Transverse colon (tissue), 4 donors: ENCODE results near the gene RIMS1. TPM values are rescaled to one million over a fixed set of nuclear protein-coding genes. Genes with fewer than 3 reads are reported as not detected.

Source experiments
- DNase-seq: peaks from one replicate; pipeline ENCODE4 v3.0.0-alpha.2; 2019
- H3K27ac ChIP-seq, 4 donors: fragments of 200-600 bp; sonication (generic); 2 replicates each; pipeline ENCODE4 v1.5.1; 2016 to 2018; ENCODE audit warnings: inconsistent platforms in 4 of 4
- H3K27me3 ChIP-seq: fragments of 200-600 bp; sonication (generic); 2 replicates; pipeline ENCODE4 v1.5.1; 2017; ENCODE audit warnings: inconsistent platforms
- H3K36me3 ChIP-seq, 4 donors: fragments of 200-600 bp; sonication (generic); 2 replicates each; pipeline ENCODE4 v1.5.1; 2017 to 2019; ENCODE audit warnings: inconsistent platforms in 4 of 4
- H3K4me1 ChIP-seq, 4 donors: fragments of 200-600 bp; sonication (generic); 2 replicates each; pipeline ENCODE4 v1.5.1; 2017 to 2020; ENCODE audit warnings: inconsistent platforms in 4 of 4
- H3K4me3 ChIP-seq, 4 donors: fragments of 200-600 bp; sonication (generic); 1 replicate in 1 of 4; 2 replicates in 3 of 4; pipeline versions ENCODE4 v1.5.1 to v1.6.1; 2017 to 2019; ENCODE audit warnings: inconsistent platforms in 4 of 4
- H3K9me3 ChIP-seq, 2 donors: fragments of 200-600 bp; sonication (generic); 2 replicates each; pipeline ENCODE4 v1.5.1; 2017 to 2019; ENCODE audit warnings: inconsistent platforms in 2 of 2
- EP300 ChIP-seq: sonication (generic); formaldehyde crosslinking; IDR thresholded peaks from one replicate; pipeline ENCODE4 v1.6.1; 2017; ENCODE audit warnings: antibody characterized with exemption, low read depth
- POLR2A ChIP-seq: fragments of 450-650 bp; IDR thresholded peaks from one replicate; pipeline ENCODE4 v1.6.1; 2016; ENCODE audit warnings: antibody characterized with exemption, mild to moderate bottlenecking, moderate library complexity
- POLR2AphosphoS5 ChIP-seq, 3 donors: sonication (generic); formaldehyde crosslinking; IDR thresholded peaks; one replicate each; pipeline ENCODE4 v1.6.1; 2016; ENCODE audit warnings: antibody characterized with exemption in 3 of 3
- WGBS, 2 donors: methylation state at CpG; one replicate each; pipeline ENCODE4 v1.1.5; 2018; ENCODE audit warnings: low coverage in 1 of 2; 5-methylcytosine and 5-hydroxymethylcytosine counted together
- in situ Hi-C, 4 donors: fragments of 200-750 bp; cut with MboI; loops; one replicate each; pipeline versions ENCODE4 v1.15.0 to v1.15.1; 2017; ENCODE audit warnings: low sequenced_read_pairs in 3 of 4, low pct_ligation_motif_present in 1 of 4, low pct_unique_long_range_greater_than_20kb in 1 of 4
- intact Hi-C: fragments of 100-400 bp; cut with DNase I; formaldehyde crosslinking; loops from one replicate; pipeline ENCODE4 v1.15.1; 2023; ENCODE audit warnings: low total_unique reads
- total RNA-seq, 4 donors: library from RNA; depleted of rRNA; stranded (reverse); fragments of >200 nt; gene quantifications; one replicate each; pipeline ENCODE4 v1.1.0, GENCODE V29; 2016
- TF ChIP-seq, protein P1 (sequence below), 5 experiments: fragments of 200-600 bp in 3 of 5; fragments of 450-650 bp in 2 of 5; sonication (generic) in 3 of 5; IDR thresholded peaks; 1 replicate in 2 of 5; 2 replicates in 3 of 5; pipeline ENCODE4 v1.5.1; 2016 to 2017; ENCODE audit warnings: antibody characterized with exemption in 5 of 5, inconsistent platforms in 3 of 5, mild to moderate bottlenecking in 2 of 5, moderate library complexity in 1 of 5

The RIMS1 gene
- total RNA-seq, 4 donors from 2014 or later, result 0.32 to 0.41 TPM; not detected in 2

DNA sequence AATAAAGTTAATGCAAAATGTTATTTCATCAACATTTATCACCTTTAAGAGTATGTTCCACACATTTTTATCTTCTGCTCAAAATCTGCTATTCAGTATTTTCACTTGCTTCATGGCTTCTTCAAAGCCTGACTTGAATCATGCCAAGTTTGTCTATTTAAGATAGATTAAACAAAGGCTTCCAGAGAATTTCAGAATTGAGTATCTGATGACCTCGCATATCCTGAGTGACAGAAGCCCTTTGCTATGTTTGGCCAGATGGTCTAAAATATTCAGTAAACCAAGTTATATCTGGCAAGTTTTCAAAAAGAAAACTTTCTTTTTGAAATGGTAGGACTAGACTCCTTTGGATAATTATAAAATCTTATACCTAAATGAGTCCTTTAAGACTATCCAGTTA, 386.6 kb downstream of the RIMS1 start:
- H3K9me3 ChIP-seq, result no peaks in the 10 kb centered on the region
- DNase-seq, result no peak
- H3K27me3 ChIP-seq, result no peaks in the 10 kb centered on the region
- no peak for TF ChIP-seq POLR2AphosphoS5 (IDR thresholded peaks at IDR 0.05)
- no peak for TF ChIP-seq EP300
- TF ChIP-seq, protein P1, sequence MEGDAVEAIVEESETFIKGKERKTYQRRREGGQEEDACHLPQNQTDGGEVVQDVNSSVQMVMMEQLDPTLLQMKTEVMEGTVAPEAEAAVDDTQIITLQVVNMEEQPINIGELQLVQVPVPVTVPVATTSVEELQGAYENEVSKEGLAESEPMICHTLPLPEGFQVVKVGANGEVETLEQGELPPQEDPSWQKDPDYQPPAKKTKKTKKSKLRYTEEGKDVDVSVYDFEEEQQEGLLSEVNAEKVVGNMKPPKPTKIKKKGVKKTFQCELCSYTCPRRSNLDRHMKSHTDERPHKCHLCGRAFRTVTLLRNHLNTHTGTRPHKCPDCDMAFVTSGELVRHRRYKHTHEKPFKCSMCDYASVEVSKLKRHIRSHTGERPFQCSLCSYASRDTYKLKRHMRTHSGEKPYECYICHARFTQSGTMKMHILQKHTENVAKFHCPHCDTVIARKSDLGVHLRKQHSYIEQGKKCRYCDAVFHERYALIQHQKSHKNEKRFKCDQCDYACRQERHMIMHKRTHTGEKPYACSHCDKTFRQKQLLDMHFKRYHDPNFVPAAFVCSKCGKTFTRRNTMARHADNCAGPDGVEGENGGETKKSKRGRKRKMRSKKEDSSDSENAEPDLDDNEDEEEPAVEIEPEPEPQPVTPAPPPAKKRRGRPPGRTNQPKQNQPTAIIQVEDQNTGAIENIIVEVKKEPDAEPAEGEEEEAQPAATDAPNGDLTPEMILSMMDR (IDR thresholded peaks at IDR 0.05), result no peak
- TF ChIP-seq POLR2A, result no peak
- intact Hi-C loops, result no loop called here
- no peaks in the 10 kb centered on the region for H3K36me3 ChIP-seq
- no peaks in the 10 kb centered on the region for H3K4me1 ChIP-seq
- 44 to 56% methylated on average over 1 of the region's 1 CpG for WGBS, 2 donors
- H3K27ac ChIP-seq, result no peak overlapping the region
- in situ Hi-C loops, result no loop called here
- no peak overlapping the region for H3K4me3 ChIP-seq

DNA sequence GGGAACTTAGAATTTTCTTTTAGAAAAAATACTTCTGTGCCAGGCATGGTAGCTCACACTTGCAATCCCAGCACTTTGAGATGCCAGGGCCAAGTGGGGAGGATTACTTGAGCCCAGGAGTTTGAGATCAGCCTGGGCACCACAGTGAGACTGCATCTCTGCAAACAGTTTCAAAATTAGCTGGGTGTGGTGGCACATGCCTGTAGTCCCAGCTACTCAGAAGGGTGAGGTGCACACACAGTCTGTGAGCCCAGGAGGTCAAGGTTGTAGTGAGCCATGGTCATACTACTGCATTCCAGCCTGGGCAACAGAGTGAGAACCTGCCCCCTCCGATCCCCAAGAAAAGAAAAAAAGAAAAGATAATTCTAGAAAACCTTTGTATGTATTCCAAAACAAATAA, 389.5 kb downstream of the RIMS1 start:
- intact Hi-C loops (no loop called here), in situ Hi-C loops (no loop called here)
- H3K36me3 ChIP-seq, result no peaks in the 10 kb centered on the region
- H3K27ac ChIP-seq, result no peak overlapping the region
- DNase-seq, result no peak
- TF ChIP-seq EP300 (no peak), POLR2AphosphoS5 (IDR thresholded peaks at IDR 0.05) (no peak), POLR2A (no peak)
- TF ChIP-seq, protein P1 (IDR thresholded peaks at IDR 0.05), result no peak
- no peaks in the 10 kb centered on the region for H3K27me3 ChIP-seq
- H3K9me3 ChIP-seq, result no peaks in the 10 kb centered on the region
- H3K4me3 ChIP-seq, result no peak overlapping the region
- no peaks in the 10 kb centered on the region for H3K4me1 ChIP-seq
- 67 to 71% methylated on average over 1 of the region's 1 CpG for WGBS, 2 donors

DNA sequence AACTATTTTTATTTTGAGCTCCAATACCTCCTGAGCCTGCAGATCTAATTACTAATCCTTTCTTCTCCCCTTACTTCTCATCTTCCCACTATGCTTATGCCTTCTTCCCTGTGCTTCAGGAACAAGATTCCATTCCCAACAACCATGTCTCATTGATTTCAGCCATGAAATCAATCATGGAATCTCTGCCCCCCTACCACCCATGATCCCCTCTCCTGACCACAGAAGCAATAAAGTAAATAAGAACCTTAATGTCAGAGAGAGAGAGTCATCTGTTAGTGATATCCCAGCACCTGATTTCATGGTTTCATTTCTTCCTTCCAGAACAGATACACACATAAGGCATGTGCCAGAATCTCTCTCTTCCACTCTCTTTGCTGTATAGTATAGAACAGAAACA, 395.9 kb downstream of the RIMS1 start:
- no peak overlapping the region for H3K27ac ChIP-seq
- H3K36me3 ChIP-seq, result no peaks in the 10 kb centered on the region
- H3K27me3 ChIP-seq, result no peaks in the 10 kb centered on the region
- DNase-seq, result no peak
- in situ Hi-C loops, result no loop called here
- H3K4me3 ChIP-seq, result no peak overlapping the region
- no peaks in the 10 kb centered on the region for H3K9me3 ChIP-seq
- TF ChIP-seq POLR2AphosphoS5 (IDR thresholded peaks at IDR 0.05) (no peak), EP300 (no peak), POLR2A (no peak)
- TF ChIP-seq, protein P1 (IDR thresholded peaks at IDR 0.05), result no peak
- H3K4me1 ChIP-seq, result no peaks in the 10 kb centered on the region
- intact Hi-C loops, result no loop called here

DNA sequence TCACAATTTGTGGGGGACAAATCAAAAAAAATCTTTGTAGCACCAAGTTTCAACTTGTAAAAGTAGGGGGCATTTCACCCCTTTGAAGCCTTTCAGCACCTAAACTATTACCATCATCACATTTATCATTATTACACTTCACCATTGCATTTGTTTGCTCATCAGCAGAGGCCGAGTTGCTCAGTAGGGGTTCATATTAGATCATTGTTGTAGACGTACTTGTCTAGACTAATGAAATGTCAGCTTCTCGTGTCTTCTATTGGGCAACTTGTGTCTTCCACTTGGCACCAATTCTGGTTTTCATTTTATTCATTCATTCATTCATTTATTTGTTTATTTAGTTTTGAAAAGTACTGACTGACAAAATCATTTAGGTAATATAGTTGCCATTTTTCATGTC, 397.2 kb downstream of the RIMS1 start:
- no peaks in the 10 kb centered on the region for H3K9me3 ChIP-seq
- no peak for TF ChIP-seq POLR2A
- no peak overlapping the region for H3K4me3 ChIP-seq
- no peak overlapping the region for H3K27ac ChIP-seq
- 82 to 89% methylated on average over 3 of the region's 3 CpGs for WGBS, 2 donors
- no peak for DNase-seq
- intact Hi-C loops, result no loop called here
- in situ Hi-C loops, result no loop called here
- H3K36me3 ChIP-seq, result no peaks in the 10 kb centered on the region
- no peaks in the 10 kb centered on the region for H3K27me3 ChIP-seq
- no peaks in the 10 kb centered on the region for H3K4me1 ChIP-seq

DNA sequence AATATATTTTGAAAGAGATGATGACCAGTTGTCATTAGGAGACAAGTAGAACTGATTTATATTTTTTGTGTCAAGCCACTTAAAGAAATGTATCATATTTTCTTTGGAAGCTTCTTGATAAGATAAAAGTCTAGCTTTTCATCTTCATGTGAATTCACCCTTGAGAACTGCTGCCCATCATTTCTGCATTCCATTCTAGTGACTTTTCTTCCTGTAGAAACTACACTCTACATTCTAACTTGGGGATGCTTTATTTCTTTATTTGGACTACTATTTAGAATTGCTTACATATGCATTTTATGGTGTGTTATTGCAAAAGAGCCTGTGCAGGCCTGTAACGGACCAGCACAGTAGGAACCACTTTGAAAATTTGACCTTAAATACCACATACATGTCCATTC, 400.6 kb downstream of the RIMS1 start:
- H3K27ac ChIP-seq, result no peak overlapping the region
- H3K4me1 ChIP-seq, result no peaks in the 10 kb centered on the region
- TF ChIP-seq POLR2AphosphoS5 (IDR thresholded peaks at IDR 0.05) (no peak), EP300 (no peak), POLR2A (no peak)
- TF ChIP-seq, protein P1 (IDR thresholded peaks at IDR 0.05), result no peak
- H3K9me3 ChIP-seq, result no peaks in the 10 kb centered on the region
- H3K36me3 ChIP-seq, result no peaks in the 10 kb centered on the region
- in situ Hi-C loops (no loop called here), intact Hi-C loops (no loop called here)
- WGBS, 2 donors, result 46 to 61% methylated on average over 1 of the region's 1 CpG
- no peak overlapping the region for H3K4me3 ChIP-seq
- DNase-seq, result no peak
- no peaks in the 10 kb centered on the region for H3K27me3 ChIP-seq
